B cell (primary cell): ENCODE measurements around the gene MMP12. TPM values are rescaled to one million over a fixed set of nuclear protein-coding genes. Genes with fewer than 3 reads are reported as not detected.

ENCODE experiments used
- ATAC-seq: fragments of 200-7000 bp; cut with Tn5 transposase; one replicate; pipeline ENCODE4 v1.10.0; 2021; ENCODE audit warnings: low read depth, mild to moderate bottlenecking, moderate number of reproducible peaks, moderate library complexity
- CTCF ChIA-PET: fragments of 350-600 bp; sonication (Branson Sonifier 250); formaldehyde crosslinking; loops from one replicate; lab custom pipeline; 2021; ENCODE audit warnings: antibody characterized with exemption, inconsistent platforms; lab: Charles Lee
- POLR2A ChIA-PET: fragments of 350-600 bp; sonication (Branson Sonifier 250); formaldehyde crosslinking; loops from one replicate; lab custom pipeline; 2021; ENCODE audit warnings: antibody characterized with exemption; lab: Charles Lee
- DNase-seq: peaks from one replicate; pipeline ENCODE4 v3.0.0; 2013
- H2AFZ ChIP-seq: 2 replicates; pipeline ENCODE4 v1.6.1; 2012; ENCODE audit warnings: mild to moderate bottlenecking, low read depth, low read length; ENCODE audit not compliant: insufficient read depth, poor library complexity, severe bottlenecking
- H3K27ac ChIP-seq, 2 donors: 1 replicate in 1 of 2; 2 replicates in 1 of 2; pipeline ENCODE4 v1.5.1; 2012 to 2013; ENCODE audit warnings: low read length in 2 of 2, mild to moderate bottlenecking in 2 of 2, moderate library complexity in 1 of 2
- H3K27me3 ChIP-seq, 4 experiments: fragments of 200-600 bp in 1 of 4; sonication (generic) in 1 of 4; replicated peaks in 1 of 4; 1 replicate in 2 of 4; 2 replicates in 2 of 4; pipeline versions ENCODE4 v1.6.1 to v1.7.0; 2013 to 2016; ENCODE audit warnings: low read length in 3 of 4, mild to moderate bottlenecking in 2 of 4, mixed read lengths in 1 of 4, moderate library complexity in 1 of 4; ENCODE audit not compliant: insufficient read depth in 4 of 4, control insufficient read depth in 3 of 4; ENCODE audit errors: control extremely low read depth in 1 of 4
- H3K36me3 ChIP-seq, 2 experiments: replicated peaks in 1 of 2; 1 replicate in 1 of 2; 2 replicates in 1 of 2; pipeline versions ENCODE4 v1.6.1 to v1.7.1; 2013; ENCODE audit warnings: low read length in 1 of 2; ENCODE audit not compliant: insufficient read depth in 2 of 2, control insufficient read depth in 1 of 2; ENCODE audit errors: control extremely low read depth in 1 of 2, extremely low read depth in 1 of 2
- H3K4me1 ChIP-seq, 2 donors: fragments of 200-600 bp in 1 of 2; sonication (generic) in 1 of 2; 1 replicate in 1 of 2; 2 replicates in 1 of 2; pipeline versions ENCODE4 v1.5.1 to v1.6.1; 2013 to 2017; ENCODE audit warnings: low read length in 2 of 2; ENCODE audit not compliant: control insufficient read depth in 2 of 2, insufficient read depth in 2 of 2
- H3K4me2 ChIP-seq: replicated peaks from 2 replicates; pipeline ENCODE3; 2012; ENCODE audit warnings: mild to moderate bottlenecking, low read depth, low read length; ENCODE audit not compliant: poor library complexity, severe bottlenecking
- H3K4me3 ChIP-seq, 5 experiments: fragments of 200-600 bp in 1 of 5; sonication (generic) in 1 of 5; 1 replicate in 3 of 5; 2 replicates in 2 of 5; pipeline versions ENCODE4 v1.5.1 to v1.7.0; 2011 to 2016; ENCODE audit warnings: low read length in 4 of 5, mild to moderate bottlenecking in 4 of 5, low read depth in 2 of 5, control low read depth in 1 of 5, moderate library complexity in 1 of 5; ENCODE audit not compliant: insufficient read depth in 1 of 5; ENCODE audit errors: control extremely low read depth in 1 of 5, extremely low read depth in 1 of 5
- H3K79me2 ChIP-seq: fragments of 200-600 bp; sonication (generic); one replicate; pipeline ENCODE4 v1.6.0; 2016; ENCODE audit warnings: low read length; ENCODE audit not compliant: control insufficient read depth, insufficient read depth
- H3K9ac ChIP-seq: fragments of 200-600 bp; sonication (generic); 2 replicates; pipeline ENCODE4 v1.6.1; 2017; ENCODE audit warnings: mild to moderate bottlenecking, low read length, moderate library complexity
- H3K9me3 ChIP-seq, 3 donors: one replicate each; pipeline versions ENCODE4 v1.6.1 to v1.7.1; 2013; ENCODE audit warnings: low read length in 2 of 3; ENCODE audit not compliant: control insufficient read depth in 2 of 3, insufficient read depth in 1 of 3; ENCODE audit errors: control extremely low read depth in 1 of 3
- H4K20me1 ChIP-seq: 2 replicates; pipeline ENCODE4 v1.6.0; 2012; ENCODE audit warnings: mild to moderate bottlenecking, low read length; ENCODE audit not compliant: insufficient read depth, control insufficient read depth, poor library complexity, severe bottlenecking
- H3K27ac Mint-ChIP-seq: one replicate; pipeline ENCODE4 v1.8.0; 2021; ENCODE audit warnings: mixed read lengths
- H3K27me3 Mint-ChIP-seq: one replicate; pipeline ENCODE4 v1.8.0; 2021; ENCODE audit warnings: mixed read lengths
- H3K4me1 Mint-ChIP-seq: one replicate; pipeline ENCODE4 v1.8.0; 2021; ENCODE audit warnings: mixed read lengths
- H3K4me3 Mint-ChIP-seq: one replicate; pipeline ENCODE4 v1.8.0; 2021; ENCODE audit warnings: mixed read lengths
- H3K9me3 Mint-ChIP-seq: one replicate; pipeline ENCODE4 v1.8.0; 2022; ENCODE audit warnings: mixed read lengths; ENCODE audit not compliant: insufficient read depth
- CTCF ChIP-seq: fragments of 200-600 bp; IDR thresholded peaks from one replicate; pipeline ENCODE4 v1.8.0; 2022; ENCODE audit warnings: antibody characterized with exemption, mild to moderate bottlenecking
- EZH2 ChIP-seq: IDR thresholded peaks from 2 replicates; pipeline ENCODE4 v1.6.1; 2012; ENCODE audit warnings: borderline replicate concordance, low read depth, mild to moderate bottlenecking, moderate library complexity, low read length; ENCODE audit not compliant: insufficient read depth, poor library complexity, severe bottlenecking
- WGBS: methylation state at CpG from one replicate; pipeline ENCODE4 v1.1.5; 2013; ENCODE audit warnings: missing lambda C conversion rate; ENCODE audit not compliant: insufficient coverage; 5-methylcytosine and 5-hydroxymethylcytosine counted together
- intact Hi-C: fragments of 100-400 bp; cut with micrococcal nuclease; formaldehyde crosslinking; loops from one replicate; pipeline ENCODE4 v1.10.0; 2022
- polyA plus RNA-seq: library from polyadenylated mRNA; depleted of rRNA; stranded (reverse); fragments of >200 nt; gene quantifications from 2 replicates; pipeline ENCODE4 v1.2.3, GENCODE V29; 2012
- total RNA-seq, 2 donors: library from RNA; stranded (reverse); fragments of 120-200 nt in 1 of 2; gene quantifications; 1 replicate in 1 of 2; 2 replicates in 1 of 2; pipeline versions ENCODE4 v1.2.3 to v1.2.4, GENCODE V29; 2013 to 2022

The MMP12 gene
- total and polyA plus RNA-seq, 2 donors (not counting 1 experiment from before 2014, with no cell fraction given) = not detected

DNA sequence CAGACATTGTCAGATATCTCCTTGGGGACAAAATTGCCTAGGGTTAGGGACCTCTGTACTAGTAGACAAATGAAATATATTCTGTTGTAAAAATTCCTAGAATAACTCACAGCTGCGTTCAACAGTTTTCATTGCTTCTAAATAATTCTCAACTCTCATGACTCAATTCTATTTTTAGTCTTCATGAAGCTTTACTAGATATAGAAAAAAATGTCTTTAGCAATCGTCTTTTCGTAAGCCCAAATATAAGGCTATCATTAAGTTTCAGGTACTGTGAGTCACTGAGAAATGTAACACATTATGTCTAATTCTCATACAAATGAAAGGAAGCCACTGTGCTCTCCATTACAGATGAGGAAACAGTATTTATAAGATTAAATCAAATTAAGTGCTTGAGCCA is 6.4 kb downstream of the MMP12 start:
- intact Hi-C loops = no loop called here
- no peaks in the 10 kb centered on the region for H3K79me2 ChIP-seq
- H3K4me1 Mint-ChIP-seq = no peaks in the 10 kb centered on the region
- no peaks in the 10 kb centered on the region for H3K36me3 ChIP-seq
- H3K27me3 ChIP-seq = no peaks in the 10 kb centered on the region
- H3K4me3 ChIP-seq = no peak overlapping the region
- H3K27me3 Mint-ChIP-seq = peaks cover 8% of the 10 kb centered on the region
- H3K4me3 Mint-ChIP-seq = no peak overlapping the region
- POLR2A ChIA-PET = no interaction called here
- CTCF ChIA-PET = no interaction called here
- no peak overlapping the region for H3K27ac ChIP-seq
- H3K9me3 Mint-ChIP-seq = no peaks in the 10 kb centered on the region
- H3K27ac Mint-ChIP-seq = no peak overlapping the region
- H3K9me3 ChIP-seq = no peaks in the 10 kb centered on the region
- no peak for ATAC-seq
- H4K20me1 ChIP-seq = no peaks in the 10 kb centered on the region
- DNase-seq = no peak
- no peak overlapping the region for H2AFZ ChIP-seq
- H3K4me1 ChIP-seq = no peaks in the 10 kb centered on the region
- no CpG with 5 or more reads among the region's 3 CpGs for WGBS
- H3K9ac ChIP-seq = no peak overlapping the region
- no peak for TF ChIP-seq EZH2
- no peak for TF ChIP-seq CTCF
- no peak overlapping the region for H3K4me2 ChIP-seq

DNA sequence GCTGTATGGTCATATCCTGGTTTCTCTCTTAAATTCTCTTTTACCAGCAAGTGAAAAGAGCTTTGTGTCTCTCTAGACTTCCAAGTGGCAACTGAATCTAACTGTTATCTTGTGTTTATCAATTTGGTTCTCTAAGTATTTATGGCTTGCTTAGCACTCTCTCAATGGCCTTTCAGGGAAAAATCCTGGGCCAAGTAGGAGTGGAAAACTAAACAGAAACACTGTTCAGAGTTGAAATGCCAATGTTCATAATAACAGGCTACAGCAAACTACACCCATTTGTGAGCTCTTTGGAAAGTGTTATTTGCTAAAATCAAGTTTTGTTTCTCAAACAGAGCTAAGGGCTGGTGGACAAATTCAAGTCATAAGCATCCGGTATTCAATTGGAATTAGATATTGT is 10.1 kb downstream of the MMP12 start:
- Histone ChIP-seq H2AFZ (no peak overlapping the region), H3K9ac (no peak overlapping the region), H3K27ac (no peak overlapping the region), H4K20me1 (no peaks in the 10 kb centered on the region), H3K4me2 (no peak overlapping the region), H3K79me2 (no peaks in the 10 kb centered on the region), H3K4me1 (no peaks in the 10 kb centered on the region), H3K4me3 (no peak overlapping the region), H3K9me3 (no peaks in the 10 kb centered on the region), H3K36me3 (no peaks in the 10 kb centered on the region), H3K27me3 (no peaks in the 10 kb centered on the region)
- Mint-ChIP-seq H3K9me3 (no peaks in the 10 kb centered on the region), H3K4me1 (no peaks in the 10 kb centered on the region), H3K4me3 (no peak overlapping the region), H3K27ac (no peak overlapping the region), H3K27me3 (peaks cover 4% of the 10 kb centered on the region)
- DNase-seq (no peak), ATAC-seq (no peak)
- intact Hi-C loops = no loop called here
- ChIA-PET CTCF (no interaction called here), POLR2A (no interaction called here)
- WGBS = no CpG with 5 or more reads among the region's 1 CpG
- TF ChIP-seq CTCF = no peak
